H9 (cell line): ENCODE results near the gene GABRB2. TPM values are rescaled to one million over a fixed set of nuclear protein-coding genes. Genes with fewer than 3 reads are reported as not detected.

ENCODE experiments used
- DNase-seq: peaks from one replicate; pipeline ENCODE4 v3.0.0-alpha.2; 2017
- H2AFZ ChIP-seq: one replicate; pipeline ENCODE4 v1.6.1; 2013; ENCODE audit warnings: mild to moderate bottlenecking, low read length, control low read depth, moderate library complexity
- H2AK5ac ChIP-seq: 2 replicates; pipeline ENCODE4 v1.6.1; 2013; ENCODE audit warnings: low read length, control low read depth, mixed read lengths; ENCODE audit not compliant: insufficient read length
- H2BK120ac ChIP-seq: one replicate; pipeline ENCODE4 v1.6.1; 2013; ENCODE audit warnings: low read depth, mild to moderate bottlenecking, low read length, control low read depth, inconsistent platforms; ENCODE audit not compliant: poor library complexity, severe bottlenecking
- H2BK12ac ChIP-seq: 2 replicates; pipeline ENCODE4 v1.6.1; 2013; ENCODE audit warnings: low read length, control low read depth, mixed read lengths, low read depth; ENCODE audit not compliant: insufficient read length
- H2BK15ac ChIP-seq: 2 replicates; pipeline ENCODE4 v1.6.1; 2013; ENCODE audit warnings: low read depth, low read length, control low read depth
- H2BK20ac ChIP-seq: one replicate; pipeline ENCODE4 v1.6.1; 2013; ENCODE audit warnings: low read depth, mild to moderate bottlenecking, low read length, control low read depth, inconsistent platforms; ENCODE audit not compliant: poor library complexity, severe bottlenecking
- H2BK5ac ChIP-seq: 2 replicates; pipeline ENCODE4 v1.6.1; 2013; ENCODE audit warnings: low read length, control low read depth, mixed read lengths; ENCODE audit not compliant: insufficient read length
- H3K14ac ChIP-seq: 2 replicates; pipeline ENCODE4 v1.6.1; 2013; ENCODE audit warnings: low read length, control low read depth; ENCODE audit not compliant: insufficient read depth
- H3K18ac ChIP-seq: 2 replicates; pipeline ENCODE4 v1.6.1; 2013; ENCODE audit warnings: low read depth, mild to moderate bottlenecking, mixed read lengths, low read length, control low read depth; ENCODE audit not compliant: insufficient read length
- H3K23ac ChIP-seq: 2 replicates; pipeline ENCODE4 v1.6.1; 2013; ENCODE audit warnings: low read length, control low read depth, mixed read lengths, low read depth; ENCODE audit not compliant: insufficient read length
- H3K23me2 ChIP-seq: 2 replicates; pipeline ENCODE4 v1.6.1; 2013; ENCODE audit warnings: low read depth, mild to moderate bottlenecking, mixed read lengths, low read length, control low read depth; ENCODE audit not compliant: insufficient read length, poor library complexity, severe bottlenecking
- H3K27ac ChIP-seq: 2 replicates; pipeline ENCODE4 v1.5.1; 2013; ENCODE audit warnings: low read length, control low read depth, mixed read lengths, low read depth; ENCODE audit not compliant: insufficient read length
- H3K27me3 ChIP-seq: 2 replicates; pipeline ENCODE4 v1.6.1; 2013; ENCODE audit warnings: low read length, control low read depth, inconsistent platforms; ENCODE audit not compliant: insufficient read depth
- H3K4ac ChIP-seq: 2 replicates; pipeline ENCODE4 v1.6.1; 2013; ENCODE audit warnings: low read depth, mild to moderate bottlenecking, control low read depth, inconsistent platforms, low read length, moderate library complexity
- H3K4me1 ChIP-seq: 2 replicates; pipeline ENCODE4 v1.6.1; 2013; ENCODE audit warnings: low read length, control low read depth, inconsistent platforms; ENCODE audit not compliant: insufficient read depth
- H3K4me2 ChIP-seq: 2 replicates; pipeline ENCODE4 v1.6.1; 2013; ENCODE audit warnings: low read length, control low read depth, mixed read lengths; ENCODE audit not compliant: insufficient read length, insufficient read depth
- H3K56ac ChIP-seq: 2 replicates; pipeline ENCODE4 v1.6.1; 2013; ENCODE audit warnings: low read depth, mild to moderate bottlenecking, mixed read lengths, low read length, control low read depth; ENCODE audit not compliant: insufficient read length
- H3K79me1 ChIP-seq: 2 replicates; pipeline ENCODE4 v1.6.1; 2013; ENCODE audit warnings: low read depth, mild to moderate bottlenecking, moderate library complexity, low read length, control low read depth, inconsistent platforms; ENCODE audit not compliant: insufficient read depth, poor library complexity, severe bottlenecking
- H3K79me2 ChIP-seq: 2 replicates; pipeline ENCODE4 v1.6.1; 2013; ENCODE audit warnings: low read length, control low read depth, inconsistent platforms; ENCODE audit not compliant: insufficient read depth
- H3K9ac ChIP-seq: 2 replicates; pipeline ENCODE4 v1.6.1; 2013; ENCODE audit warnings: low read length, control low read depth, mixed read lengths; ENCODE audit not compliant: insufficient read length; ENCODE audit errors: extremely low read depth
- H3K9me3 ChIP-seq: one replicate; pipeline ENCODE4 v1.6.1; 2013; ENCODE audit warnings: low read depth, low read length, inconsistent platforms; ENCODE audit not compliant: control insufficient read depth
- H3T11ph ChIP-seq: one replicate; pipeline ENCODE4 v1.6.1; 2013; ENCODE audit warnings: mild to moderate bottlenecking, low read length, control low read depth, inconsistent platforms
- H4K20me1 ChIP-seq: one replicate; pipeline ENCODE4 v1.6.1; 2013; ENCODE audit not compliant: control insufficient read depth, insufficient read length, insufficient read depth
- H4K5ac ChIP-seq: 2 replicates; pipeline ENCODE4 v1.6.1; 2013; ENCODE audit warnings: low read depth, mild to moderate bottlenecking, mixed read lengths, low read length, control low read depth; ENCODE audit not compliant: insufficient read length
- H4K8ac ChIP-seq: replicated peaks from 2 replicates; pipeline ENCODE4 v1.6.1; 2013; ENCODE audit warnings: low read length, control low read depth, mixed read lengths, low read depth; ENCODE audit not compliant: insufficient read length
- H4K91ac ChIP-seq: 2 replicates; pipeline ENCODE4 v1.6.1; 2013; ENCODE audit warnings: low read depth, mild to moderate bottlenecking, moderate library complexity, mixed read lengths, low read length, control low read depth; ENCODE audit not compliant: insufficient read length
- H3K27ac Mint-ChIP-seq, 3 experiments: 2 replicates in 2 of 3; 3 replicates in 1 of 3; pipeline ENCODE4 v1.8.0; 2020 to 2021; ENCODE audit warnings: mixed read lengths in 3 of 3, mild to moderate bottlenecking in 1 of 3, moderate library complexity in 1 of 3
- H3K27me3 Mint-ChIP-seq: 2 replicates; pipeline ENCODE4 v1.8.0; 2021; ENCODE audit warnings: low read depth, mild to moderate bottlenecking, moderate library complexity, mixed read lengths
- H3K36me3 Mint-ChIP-seq, 3 experiments: 2 replicates in 2 of 3; 3 replicates in 1 of 3; pipeline ENCODE4 v1.8.0; 2020 to 2021; ENCODE audit warnings: low read depth in 3 of 3, mixed read lengths in 3 of 3; ENCODE audit not compliant: insufficient read depth in 1 of 3
- H3K4me1 Mint-ChIP-seq, 2 experiments: 2 replicates each; pipeline ENCODE4 v1.8.0; 2020; ENCODE audit warnings: mixed read lengths in 2 of 2
- H3K4me3 Mint-ChIP-seq, 2 experiments: 2 replicates in 1 of 2; 3 replicates in 1 of 2; pipeline ENCODE4 v1.8.0; 2020 to 2021; ENCODE audit warnings: mild to moderate bottlenecking in 2 of 2, mixed read lengths in 2 of 2, moderate library complexity in 1 of 2
- H3K9me3 Mint-ChIP-seq, 2 experiments: 2 replicates in 1 of 2; 3 replicates in 1 of 2; pipeline ENCODE4 v1.8.0; 2020; ENCODE audit warnings: mild to moderate bottlenecking in 2 of 2, mixed read lengths in 2 of 2, moderate library complexity in 1 of 2
- CTCF ChIP-seq: fragments of 200-600 bp; sonication (generic); conservative IDR thresholded peaks from 3 replicates; pipeline ENCODE4 v1.8.0; 2021; ENCODE audit warnings: antibody characterized with exemption, mild to moderate bottlenecking
- WGBS: extraction: QIAGEN DNeasy Blood & Tissue Kit; methylation state at CpG from one replicate; pipeline ENCODE4 v1.1.7; 2013; ENCODE audit warnings: missing lambda C conversion rate, low lambda C conversion rate, mixed read lengths; ENCODE audit not compliant: insufficient read length; ENCODE audit errors: extremely low coverage; 5-methylcytosine and 5-hydroxymethylcytosine counted together
- total RNA-seq: library from RNA; stranded (reverse); gene quantifications from 2 replicates; pipeline ENCODE4 v1.2.1, GENCODE V29; 2021

Gene GABRB2
- total RNA-seq, 1 experiment from 2014 or later = 0.20 TPM

GRCh38 chr5:161274951-161275350 lies 271.6 kb downstream of the GABRB2 start:
- no peaks in the 10 kb centered on the region for H3K27me3 Mint-ChIP-seq
- Histone ChIP-seq H2BK20ac (no peak overlapping the region), H3K23ac (no peak overlapping the region), H3K27me3 (no peaks in the 10 kb centered on the region), H3K79me2 (no peaks in the 10 kb centered on the region), H4K8ac (no peak overlapping the region), H3K56ac (no peak overlapping the region), H2BK120ac (no peak overlapping the region), H4K91ac (no peak overlapping the region), H2BK12ac (no peak overlapping the region), H3T11ph (no peak overlapping the region), H3K79me1 (no peaks in the 10 kb centered on the region), H4K20me1 (no peaks in the 10 kb centered on the region), H3K4me1 (peaks cover 2% of the 10 kb centered on the region; the same call in 1 of the 2 replicates), H2BK15ac (no peak overlapping the region), H2AK5ac (no peak overlapping the region), H2BK5ac (no peak overlapping the region), H4K5ac (no peak overlapping the region), H3K9me3 (no peaks in the 10 kb centered on the region), H3K18ac (no peak overlapping the region), H3K4ac (no peak overlapping the region), H3K4me2 (no peak overlapping the region), H3K9ac (no peak overlapping the region), H3K23me2 (peaks cover under 1% of the 10 kb centered on the region), H2AFZ (no peak overlapping the region), H3K27ac (no peak overlapping the region), H3K14ac (no peak overlapping the region)
- no peak for DNase-seq
- no peaks in the 10 kb centered on the region for H3K36me3 Mint-ChIP-seq
- no CpG with 5 or more reads among the region's 2 CpGs for WGBS
- TF ChIP-seq CTCF = no peak
- no peak overlapping the region for H3K4me3 Mint-ChIP-seq
- no peak overlapping the region for H3K27ac Mint-ChIP-seq
- H3K9me3 Mint-ChIP-seq = no peaks in the 10 kb centered on the region
- H3K4me1 Mint-ChIP-seq = peaks cover 5 to 10% of the 10 kb centered on the region in 2 experiments; a peak in 3 of 4 replicates
